HG03175 (cell line): ENCODE measurements around the gene MTFR1L.

Experiments used
- ATAC-seq: cut with Tn5 transposase; IDR thresholded peaks from one replicate; pipeline ENCODE4 v1.9.1; 2021; ENCODE audit warnings: mild to moderate bottlenecking, moderate library complexity; ENCODE audit not compliant: unreplicated experiment

The MTFR1L gene

DNA sequence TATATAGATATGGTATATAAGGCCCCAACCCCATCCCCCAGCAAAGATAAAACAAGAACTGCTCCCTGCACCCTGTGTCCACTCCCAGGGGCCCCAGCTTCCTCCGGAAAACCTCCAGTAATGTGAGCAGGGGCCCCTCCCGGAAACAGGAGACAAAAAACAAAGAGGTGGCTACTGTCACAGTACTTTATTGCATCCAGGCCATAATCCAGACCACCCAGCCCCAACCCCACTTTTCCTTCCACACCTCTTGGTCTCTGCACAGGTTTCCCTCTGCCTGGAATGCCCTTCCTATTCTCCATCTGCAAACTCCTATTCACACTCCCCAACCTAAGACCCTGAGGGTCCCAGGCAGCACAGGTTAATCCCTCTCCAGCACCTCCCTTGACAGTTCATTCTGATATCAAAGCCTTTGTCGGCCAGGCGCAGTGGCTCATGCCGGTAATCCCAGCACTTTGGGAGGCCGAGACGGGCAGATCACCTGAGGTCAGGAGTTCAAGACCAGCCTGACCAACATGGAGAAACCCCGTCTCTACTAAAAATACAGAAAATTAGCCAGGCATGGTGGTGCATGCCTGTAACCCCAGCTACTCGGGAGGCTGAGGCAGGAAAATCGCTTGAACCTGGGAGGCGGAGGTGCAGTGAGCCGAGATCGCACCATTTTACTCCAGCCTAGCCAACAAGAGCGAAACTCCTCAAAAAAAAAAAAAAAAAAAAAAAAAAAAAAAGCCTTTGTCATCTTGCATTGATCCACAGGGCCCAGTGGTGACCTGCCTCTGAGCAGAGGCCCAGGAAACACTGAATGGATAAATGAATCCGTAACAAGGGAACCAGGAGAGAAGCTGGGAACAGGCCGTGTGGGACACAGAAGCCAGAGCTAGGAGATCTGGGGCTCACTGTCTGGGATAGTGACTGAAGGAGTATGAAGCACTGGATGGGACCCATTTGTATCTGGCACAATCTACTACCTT is 41.8 kb downstream of the MTFR1L start:
- ATAC-seq, result no peak

DNA sequence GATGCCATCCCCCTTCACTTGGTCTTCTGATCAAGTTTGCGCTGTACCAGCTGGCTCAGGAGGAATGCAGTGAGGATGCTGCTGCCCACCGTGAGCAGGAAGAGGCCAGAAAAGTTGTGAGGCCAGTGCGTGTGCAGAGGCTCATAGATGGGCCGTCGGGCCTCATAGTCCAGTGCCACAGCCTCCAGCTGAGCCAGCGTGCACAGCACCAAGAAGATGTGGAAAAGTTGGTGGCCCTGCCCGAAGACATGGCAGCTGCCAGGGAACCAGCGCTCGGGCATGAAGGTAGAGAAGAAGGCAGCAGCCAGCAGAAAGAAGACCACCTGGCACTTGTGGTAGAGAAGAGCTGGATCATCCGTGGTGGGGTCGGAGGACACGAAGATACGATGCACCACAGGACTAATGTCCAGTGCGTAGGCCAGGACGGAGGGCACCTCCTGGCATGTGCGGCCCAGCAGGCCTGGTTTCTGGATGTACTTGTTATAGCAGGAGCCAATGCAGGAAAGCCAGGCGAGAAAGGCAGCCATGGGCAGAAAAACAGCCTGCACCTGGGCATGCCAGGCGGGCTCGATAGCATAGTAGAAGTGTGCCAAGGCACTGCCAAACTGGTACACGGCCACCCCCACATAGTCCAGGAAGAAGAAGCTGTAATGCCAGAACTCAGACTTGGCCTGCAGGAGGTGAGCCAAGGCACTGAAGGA is 43.2 kb downstream of the MTFR1L start:
- ATAC-seq, result no peak

DNA sequence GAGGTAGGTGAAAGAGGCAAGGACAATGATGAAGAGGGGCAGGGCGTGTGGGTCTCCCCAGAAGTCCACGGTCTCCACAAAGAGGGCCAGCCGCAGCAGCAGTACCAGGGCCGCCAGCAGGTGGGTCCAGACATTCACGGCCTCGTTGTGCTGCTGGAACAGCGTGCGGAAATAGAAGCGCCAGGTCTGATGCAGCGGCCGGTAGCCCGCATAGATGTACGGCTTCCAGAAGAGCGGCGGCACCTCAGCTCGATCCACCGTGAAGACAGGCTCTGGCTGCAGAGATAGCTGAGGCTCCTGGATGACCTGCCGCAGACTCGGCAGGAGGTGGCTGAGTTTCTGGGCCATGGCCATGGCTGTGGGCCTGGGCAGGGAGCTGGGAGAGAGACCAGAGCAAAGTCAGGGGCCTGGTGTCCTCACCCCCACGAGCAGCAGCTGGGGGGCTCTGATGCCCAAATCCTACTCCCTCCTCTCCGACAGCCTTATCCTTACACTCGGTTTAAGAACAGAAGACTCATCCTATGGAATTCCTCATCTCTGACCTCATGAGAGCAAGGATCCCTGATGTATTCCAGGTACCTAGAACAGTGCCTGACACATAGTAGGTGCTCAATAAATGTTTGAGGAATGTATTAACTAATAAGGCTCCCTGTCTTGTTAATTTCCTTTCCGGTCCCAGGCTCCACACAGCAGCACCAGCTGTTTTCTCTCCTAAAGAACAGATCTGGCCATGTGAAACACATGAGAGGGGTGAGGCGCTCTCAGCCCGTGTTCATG is 43.9 kb downstream of the MTFR1L start:
- no peak for ATAC-seq

DNA sequence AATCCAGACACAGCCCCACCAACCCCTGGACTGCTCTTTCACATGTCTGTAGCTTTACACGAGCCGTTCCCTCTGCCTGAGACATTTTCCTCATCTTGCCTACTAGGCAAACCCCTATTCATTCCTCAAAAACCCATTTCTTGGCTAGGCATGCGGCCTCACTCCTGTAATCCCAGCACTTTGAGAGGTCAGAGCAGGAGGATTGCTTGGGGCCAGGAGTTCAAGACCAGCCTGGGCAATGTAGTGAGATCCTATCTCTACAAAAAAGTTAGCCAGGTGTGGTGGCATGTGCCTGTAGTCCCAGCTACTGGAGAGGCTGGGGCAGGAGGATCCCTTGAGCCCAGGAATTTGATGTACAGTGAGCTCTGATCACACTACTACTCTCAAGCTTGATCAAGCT is 44.7 kb downstream of the MTFR1L start:
- no peak for ATAC-seq

DNA sequence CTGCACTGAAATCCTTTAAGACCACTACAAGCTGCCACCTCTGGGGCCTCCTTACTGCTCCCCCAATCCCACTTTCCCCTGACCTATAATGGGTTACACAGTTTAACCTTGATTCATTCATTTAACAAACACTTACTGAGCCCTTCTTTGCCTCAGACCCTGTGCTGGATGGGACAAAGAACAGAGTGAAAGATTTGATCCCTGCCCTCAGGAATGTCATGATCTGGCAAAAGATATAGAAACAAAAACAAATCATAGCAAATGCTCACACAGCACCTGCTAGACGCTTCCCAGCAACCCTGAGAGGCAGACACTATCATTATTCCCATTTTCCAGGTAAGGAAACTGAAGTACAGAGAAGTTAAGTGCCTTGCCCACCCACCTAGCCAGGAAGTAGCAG is 46.5 kb downstream of the MTFR1L start:
- no peak for ATAC-seq

DNA sequence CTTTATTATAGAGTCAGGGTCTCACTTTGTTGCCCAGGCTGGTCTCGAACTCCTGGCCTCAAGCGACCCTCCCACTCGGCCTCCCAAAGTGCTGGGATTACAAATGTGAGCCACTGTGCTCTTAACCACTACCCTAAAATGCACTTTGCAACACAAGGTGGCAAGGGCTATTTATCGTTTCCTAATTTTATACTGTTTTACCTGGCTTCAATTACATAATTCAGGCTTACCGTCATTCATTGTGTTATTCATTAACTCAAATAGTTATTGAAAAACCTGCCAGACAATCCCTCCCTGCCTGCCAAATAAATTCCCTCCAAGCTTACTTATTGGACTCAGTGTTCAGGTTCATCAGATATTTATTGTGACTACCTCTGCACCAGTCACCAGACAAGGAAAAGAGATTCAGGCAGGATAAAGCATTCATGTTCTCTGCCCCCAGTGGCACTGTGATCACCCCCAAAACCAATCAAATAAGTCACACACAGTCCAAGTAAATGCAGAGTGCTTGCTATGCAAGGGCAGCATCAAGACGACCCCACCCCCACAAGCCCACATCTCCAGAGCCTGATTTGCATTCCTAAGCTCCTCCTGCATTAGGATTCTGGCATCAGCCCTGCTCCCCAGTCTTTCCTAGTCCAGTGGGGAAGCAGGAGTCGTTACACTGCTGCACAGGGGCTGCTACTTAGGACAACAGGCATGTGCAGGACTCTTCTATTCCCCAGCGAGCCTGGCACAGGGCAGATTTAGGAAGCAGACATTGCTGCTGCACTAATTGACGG is 47.6 kb downstream of the MTFR1L start:
- no peak for ATAC-seq

DNA sequence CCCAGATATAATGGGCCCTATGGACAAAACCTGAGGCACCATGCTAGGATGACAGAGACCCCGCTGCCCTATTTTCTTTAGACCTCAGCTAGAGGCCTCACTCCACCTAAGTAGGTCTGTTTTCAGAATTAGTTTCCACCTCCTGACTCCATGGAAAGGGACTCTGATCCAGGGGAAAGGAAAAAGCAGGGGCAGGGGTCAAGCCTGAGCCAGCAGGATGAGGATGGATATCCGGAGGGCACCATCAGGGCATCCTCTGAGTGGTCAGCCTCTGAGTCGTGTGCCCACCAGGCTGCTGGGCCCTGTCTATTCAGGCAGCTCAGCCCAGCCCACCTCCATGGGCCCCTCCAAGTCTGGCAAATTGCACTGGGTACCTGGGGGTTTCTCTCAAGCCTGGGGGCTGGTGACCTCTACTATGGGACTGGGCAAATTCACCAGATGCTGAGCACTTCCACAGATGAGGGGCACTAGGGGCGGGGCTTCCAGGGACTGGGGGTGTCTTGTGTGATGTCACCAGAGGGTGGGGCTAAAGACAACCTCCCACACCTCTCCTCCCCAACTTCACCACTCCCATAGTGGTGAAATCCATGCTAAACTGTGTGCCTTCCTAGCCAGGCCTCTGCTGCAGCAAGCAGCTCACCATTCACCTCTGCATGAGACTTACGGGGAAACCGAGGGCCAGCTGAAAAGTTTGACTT is 50.3 kb downstream of the MTFR1L start:
- no peak for ATAC-seq

DNA sequence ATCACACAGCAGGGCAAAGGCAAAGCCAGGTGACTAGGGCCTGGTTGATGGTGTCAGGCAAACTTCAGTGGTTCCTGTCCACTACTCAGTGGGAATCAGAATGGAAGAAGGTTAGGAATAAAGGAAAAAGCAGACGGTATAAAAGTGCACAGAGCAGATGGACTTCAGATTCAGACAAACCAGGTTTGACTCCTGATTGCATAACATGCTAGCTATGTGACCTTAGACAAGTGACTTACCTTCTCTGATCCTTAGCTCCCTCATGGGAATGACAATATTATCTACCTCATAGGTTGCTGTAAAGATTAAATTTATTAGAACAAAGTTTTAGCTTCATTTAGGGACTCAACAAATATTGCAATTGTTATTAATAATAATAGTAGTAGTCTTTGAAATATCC is 50.9 kb downstream of the MTFR1L start:
- ATAC-seq, result no peak

DNA sequence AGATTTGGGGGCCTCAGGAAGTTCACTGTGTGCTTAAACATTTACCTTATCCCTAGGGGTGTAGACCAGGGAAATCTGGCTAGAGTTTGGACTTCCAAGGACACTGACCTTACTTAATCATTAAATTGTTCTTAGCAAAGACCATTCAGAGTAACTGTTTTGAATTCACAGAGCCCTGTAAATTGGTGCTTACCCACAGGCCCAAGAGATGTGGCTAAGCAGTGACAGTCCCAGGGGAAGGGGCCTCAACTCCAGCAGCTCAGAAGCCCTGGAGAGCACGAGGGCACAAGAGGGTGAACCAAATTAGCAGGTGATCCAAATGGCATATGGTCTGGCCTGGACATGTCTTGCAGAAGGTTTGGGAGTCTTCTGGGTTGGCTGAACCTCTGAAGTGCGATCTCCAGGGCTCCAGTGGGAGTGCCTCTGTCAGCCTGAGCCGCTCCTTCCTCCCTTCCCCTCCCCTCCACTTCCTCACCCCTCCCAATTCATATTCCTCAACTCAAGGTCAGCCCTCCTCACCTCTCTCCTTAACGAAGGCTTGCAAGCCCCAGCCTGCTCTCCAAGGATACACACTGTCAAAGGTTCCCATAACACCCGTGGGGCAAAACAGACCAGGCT is 51.4 kb downstream of the MTFR1L start:
- no peak for ATAC-seq

DNA sequence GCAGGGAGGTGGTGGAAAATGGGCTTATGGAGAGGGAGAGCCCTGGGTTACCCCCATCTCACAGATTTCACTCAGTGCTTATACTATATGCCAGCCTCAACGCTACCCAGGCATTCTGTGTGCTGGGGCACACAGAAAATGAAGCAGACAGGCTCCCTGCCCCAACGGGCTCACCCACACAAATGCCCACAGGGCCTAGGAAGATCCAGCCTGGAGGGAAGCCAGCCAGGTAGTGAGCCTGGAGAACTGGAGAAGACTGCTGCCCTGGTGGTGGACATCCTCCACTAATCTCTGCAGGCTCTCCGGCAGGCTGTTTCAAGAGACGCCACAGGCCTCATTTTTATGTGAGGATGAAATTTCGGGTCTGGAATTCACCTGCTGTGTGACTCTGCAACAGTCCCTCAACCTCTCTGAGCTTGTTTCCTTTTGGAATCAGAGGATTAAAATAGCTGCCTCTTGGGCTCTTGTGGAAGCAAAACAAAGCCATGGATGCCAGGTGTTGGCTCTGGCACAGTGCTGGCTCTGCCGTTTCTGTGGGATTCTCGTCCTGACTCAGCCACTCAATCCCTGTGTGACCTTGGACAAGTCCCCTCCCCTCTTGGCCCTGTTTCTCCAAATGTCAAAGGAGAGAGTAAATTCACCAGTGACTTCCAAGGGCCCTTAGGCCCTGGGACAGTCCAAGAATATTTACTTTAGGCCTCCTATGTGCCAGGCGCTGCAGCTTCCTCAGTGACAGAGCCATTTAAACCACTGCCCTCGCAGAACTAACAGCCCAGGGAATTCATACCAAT is 52.1 kb downstream of the MTFR1L start:
- ATAC-seq, result no peak

DNA sequence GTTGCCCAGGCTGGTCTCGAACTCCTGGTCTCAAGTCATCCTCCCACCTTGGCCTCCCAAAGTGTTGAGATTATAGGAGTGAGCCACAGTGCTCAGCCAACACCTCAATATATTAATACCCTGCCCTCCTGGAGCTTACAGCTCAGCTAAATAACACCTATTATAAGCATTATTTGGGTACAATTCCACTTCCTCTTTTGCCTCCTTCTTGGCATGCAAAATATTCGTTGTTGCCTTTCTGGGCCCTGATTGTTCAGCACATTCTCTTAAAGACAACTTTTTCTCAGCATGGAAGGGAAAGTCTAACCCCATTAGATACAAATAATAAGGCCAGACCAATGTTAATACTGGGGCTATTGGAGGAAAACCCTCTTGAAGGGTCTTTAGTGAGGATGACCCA is 53.0 kb downstream of the MTFR1L start:
- no peak for ATAC-seq

DNA sequence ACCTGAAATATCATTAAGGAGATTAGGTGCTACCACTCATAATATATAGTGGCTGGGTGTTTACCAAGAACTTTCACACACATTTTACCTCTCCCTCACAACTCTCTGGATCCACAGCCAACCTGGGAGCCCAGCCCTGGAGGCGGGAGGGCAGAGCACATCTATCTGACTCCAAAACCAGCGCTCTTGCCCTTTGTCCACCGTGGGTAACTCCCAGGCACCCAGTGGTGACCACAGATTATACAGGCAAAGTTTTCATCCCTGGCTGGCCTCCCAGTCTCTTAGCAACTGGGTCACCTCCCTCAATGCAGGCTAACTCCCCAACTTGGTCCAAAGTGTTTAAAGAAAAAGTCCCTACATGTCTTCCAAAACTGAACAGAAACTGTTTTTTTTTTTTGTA is 53.4 kb downstream of the MTFR1L start:
- no peak for ATAC-seq

DNA sequence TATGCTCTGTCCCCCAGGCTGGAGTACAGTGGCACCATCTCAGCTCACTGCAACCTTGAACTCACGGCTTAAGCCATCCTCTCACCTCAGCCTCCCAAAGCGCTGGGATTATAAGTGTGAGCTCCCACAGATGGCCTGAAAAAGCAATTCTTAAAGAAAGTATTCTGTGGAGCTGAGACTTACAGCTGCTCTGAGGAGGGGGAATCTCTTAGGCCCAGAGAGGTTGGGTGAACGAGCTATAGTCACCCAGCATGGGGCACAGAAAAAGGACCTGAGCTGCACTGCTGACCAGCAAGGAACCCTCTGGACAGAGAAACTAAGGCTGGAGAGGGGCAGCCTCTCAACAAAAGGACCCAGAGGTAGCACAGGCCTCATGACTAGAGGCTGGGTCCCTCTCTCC is 54.5 kb downstream of the MTFR1L start:
- ATAC-seq, result no peak

DNA sequence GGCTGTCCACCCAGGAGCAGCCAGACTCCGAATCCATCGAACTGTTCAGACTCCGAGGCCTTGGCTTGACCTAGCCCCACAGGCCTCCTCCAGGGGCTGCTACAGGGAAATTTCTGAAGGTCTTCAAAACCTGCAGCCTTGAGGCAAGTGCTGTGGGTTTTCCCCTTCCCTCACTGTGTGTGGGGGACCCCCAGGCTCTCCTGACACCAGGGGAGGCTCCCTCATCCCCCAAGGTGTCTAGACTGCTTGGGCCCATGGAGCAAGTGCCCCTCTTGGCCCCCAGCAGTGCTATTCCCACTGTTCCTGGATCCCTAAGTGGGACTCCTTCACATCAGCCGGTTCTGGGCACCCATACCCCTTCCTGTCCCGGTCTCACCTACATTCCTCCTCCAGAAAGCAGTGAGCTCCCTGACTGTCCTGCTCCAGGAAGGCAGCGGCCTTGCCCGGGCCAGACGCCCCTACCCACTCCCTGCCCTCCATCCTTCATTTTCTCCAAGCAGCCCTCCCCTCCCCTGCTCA is 54.9 kb downstream of the MTFR1L start:
- no peak for ATAC-seq

DNA sequence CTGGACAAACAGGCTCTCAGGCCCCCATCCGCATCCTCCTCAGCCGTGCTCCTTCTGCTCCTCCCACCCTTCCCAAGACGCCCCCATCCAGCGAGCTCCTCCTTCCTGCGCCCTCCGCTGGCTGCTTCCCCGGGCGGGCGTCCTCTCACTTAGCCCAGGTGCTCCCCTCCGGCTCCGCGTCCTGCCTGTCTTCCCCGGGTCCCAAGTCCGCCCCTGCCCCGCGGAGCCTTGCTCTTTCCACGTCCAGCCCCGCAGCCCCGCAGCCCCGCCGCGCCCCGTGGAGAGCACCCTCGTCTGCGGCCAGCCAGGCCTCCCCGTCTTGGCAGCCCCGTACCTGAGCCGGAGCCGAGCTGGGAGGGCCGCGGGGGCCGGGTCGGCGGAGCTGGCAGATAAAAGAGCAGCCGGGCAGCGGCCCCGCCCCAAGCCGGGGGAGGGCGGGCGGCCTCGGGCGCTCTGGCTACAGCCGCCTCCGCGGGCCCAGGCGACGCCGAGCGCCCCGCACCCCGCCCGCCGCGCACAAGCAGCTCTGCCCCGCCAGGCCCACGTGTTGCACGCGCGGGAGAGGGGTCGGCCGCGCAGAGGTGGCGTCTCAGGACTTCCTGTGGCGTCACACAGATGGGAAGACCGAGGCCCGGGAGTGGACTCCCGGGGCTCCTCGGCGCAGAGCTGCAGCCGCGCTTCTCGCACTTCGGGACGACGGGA is 55.6 kb downstream of the MTFR1L start, which contains the start of gene PAQR7:
TSS of gene PAQR7 (minus strand) at position 555 of the 702 bp plus-strand sequence. CDS start 11,869 bp downstream, outside the sequence.
- ATAC-seq, result no peak

DNA sequence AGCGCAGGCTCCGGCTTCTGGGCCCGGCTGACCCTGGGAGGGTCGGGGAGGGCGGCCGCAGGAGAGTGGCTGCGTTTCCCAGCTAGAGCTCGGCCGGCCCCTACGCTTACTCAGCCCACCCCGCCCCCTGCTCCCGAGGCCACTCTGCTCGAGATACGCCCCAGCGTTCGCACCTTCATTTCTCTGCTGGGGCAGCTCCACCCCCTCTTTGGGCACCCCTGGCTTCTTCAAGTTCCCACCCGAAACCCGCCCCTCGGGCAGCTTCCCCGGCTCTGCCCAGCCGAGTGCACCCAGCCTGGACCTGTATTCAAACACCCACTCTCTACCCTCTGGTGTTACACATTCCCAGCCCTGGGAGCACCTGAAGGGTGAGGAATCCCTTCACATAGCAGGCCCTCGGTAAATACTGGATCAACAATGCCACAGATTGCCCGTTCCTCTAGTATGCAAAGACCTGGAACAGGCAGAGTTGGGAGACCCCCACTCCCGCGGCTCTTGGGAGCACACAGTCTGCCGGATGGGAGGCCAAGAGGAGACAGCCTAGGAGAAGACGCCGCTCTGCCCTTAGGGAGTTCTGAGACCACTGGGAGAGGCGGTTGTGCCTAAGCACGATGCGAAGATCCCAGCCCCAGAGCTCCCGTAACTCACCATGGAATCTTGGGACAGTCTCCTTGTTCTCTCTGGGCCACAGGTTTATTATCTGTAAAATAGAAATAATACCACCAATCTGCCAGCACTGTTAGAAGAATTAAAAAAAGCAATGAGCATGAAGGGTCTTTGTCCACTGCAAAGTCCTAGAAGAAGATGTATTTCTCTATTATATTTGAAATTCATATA is 56.3 kb downstream of the MTFR1L start:
- no peak for ATAC-seq

DNA sequence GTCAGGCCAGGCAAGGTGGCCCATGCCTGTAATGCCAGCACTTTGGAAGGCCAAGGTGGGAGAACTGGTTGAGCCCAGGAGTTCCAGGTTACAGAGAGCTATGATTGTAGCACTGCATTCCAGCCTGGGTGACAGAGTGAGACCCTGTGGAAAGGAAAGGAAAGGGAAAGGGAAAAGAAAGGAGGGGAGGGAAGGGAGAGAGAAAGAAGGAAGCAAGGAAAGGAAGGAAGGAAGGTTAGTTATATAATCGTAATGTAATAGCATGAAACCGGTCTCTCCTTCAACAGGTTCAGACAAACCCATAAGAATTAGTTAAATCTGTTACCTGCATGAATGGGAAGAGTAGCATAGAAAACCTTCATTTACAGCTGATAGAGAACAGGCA is 56.9 kb downstream of the MTFR1L start:
- no peak for ATAC-seq
